NAMALWA (cell line): Measurements from ENCODE around the gene KRTAP12-3.

ENCODE experiments used
- DNase-seq: peaks from one replicate; pipeline ENCODE4 v3.0.0-alpha.2; 2015; ENCODE audit warnings: low spot score

KRTAP12-3 gene

GRCh38 chr21:44702973-44703730, 45.4 kb downstream of the KRTAP12-3 start:
- DNase-seq: no peak

- DNase-seq: no peak
Observed at GRCh38 chr21:44703731-44704635, 46.3 kb downstream of the KRTAP12-3 start.

- no peak for DNase-seq
Observed at GRCh38 chr21:44704636-44705001, 46.9 kb downstream of the KRTAP12-3 start.

- no peak for DNase-seq
Observed at GRCh38 chr21:44706026-44706705, 48.4 kb downstream of the KRTAP12-3 start.

- no peak for DNase-seq
Observed at GRCh38 chr21:44706706-44707581, 49.2 kb downstream of the KRTAP12-3 start.
